ENCODE measurements around the gene FAM174C.
"Not testable (repeated sequence)": the region's sequence is repeated elsewhere in the genome, so short reads cannot be mapped to it uniquely, and the experiment has no call there.

FAM174C gene

DNA sequence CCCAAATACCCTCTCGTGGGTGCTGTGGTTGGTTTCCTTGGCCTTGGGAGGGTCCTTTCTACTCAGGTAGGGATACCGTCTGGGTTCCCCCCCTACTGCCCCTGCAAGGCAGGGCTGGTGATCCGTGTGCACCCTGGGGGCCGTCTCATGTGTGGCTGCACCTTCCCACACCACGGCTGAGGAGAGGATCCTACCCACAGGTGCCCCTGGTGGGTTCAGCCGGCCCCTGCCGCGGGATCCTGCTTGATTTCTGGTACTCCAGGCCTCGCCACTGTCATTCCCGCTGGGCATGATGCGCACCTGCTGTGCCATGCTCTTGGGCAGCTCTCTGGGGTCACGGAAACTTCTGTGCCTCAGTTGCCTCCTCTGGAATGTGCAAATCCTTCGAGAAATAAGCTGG lies 41.1 kb downstream of the FAM174C start:
- peaks cover 16% of the 10 kb centered on the region for H3K27me3 ChIP-seq (replicated peaks; ENCODE audit: control insufficient read depth, insufficient read depth, low read length, poor library complexity, severe bottlenecking)
- H3K4me1 ChIP-seq (ENCODE audit: control insufficient read depth, insufficient read depth, low read length, poor library complexity, severe bottlenecking): peaks cover 6% of the 10 kb centered on the region
- no peak overlapping the region for H3K27ac ChIP-seq (ENCODE audit: insufficient read depth, low read length, poor library complexity, severe bottlenecking)
- no peaks in the 10 kb centered on the region for H3K9me3 ChIP-seq (ENCODE audit: control insufficient read depth, low read length)
- no peaks in the 10 kb centered on the region for H3K36me3 ChIP-seq (ENCODE audit: control insufficient read depth, insufficient read depth, low read length)
- H3K4me3 ChIP-seq (ENCODE audit: insufficient read depth, low read depth, low read length, poor library complexity, severe bottlenecking): no peak overlapping the region
- DNase-seq: no peak

DNA sequence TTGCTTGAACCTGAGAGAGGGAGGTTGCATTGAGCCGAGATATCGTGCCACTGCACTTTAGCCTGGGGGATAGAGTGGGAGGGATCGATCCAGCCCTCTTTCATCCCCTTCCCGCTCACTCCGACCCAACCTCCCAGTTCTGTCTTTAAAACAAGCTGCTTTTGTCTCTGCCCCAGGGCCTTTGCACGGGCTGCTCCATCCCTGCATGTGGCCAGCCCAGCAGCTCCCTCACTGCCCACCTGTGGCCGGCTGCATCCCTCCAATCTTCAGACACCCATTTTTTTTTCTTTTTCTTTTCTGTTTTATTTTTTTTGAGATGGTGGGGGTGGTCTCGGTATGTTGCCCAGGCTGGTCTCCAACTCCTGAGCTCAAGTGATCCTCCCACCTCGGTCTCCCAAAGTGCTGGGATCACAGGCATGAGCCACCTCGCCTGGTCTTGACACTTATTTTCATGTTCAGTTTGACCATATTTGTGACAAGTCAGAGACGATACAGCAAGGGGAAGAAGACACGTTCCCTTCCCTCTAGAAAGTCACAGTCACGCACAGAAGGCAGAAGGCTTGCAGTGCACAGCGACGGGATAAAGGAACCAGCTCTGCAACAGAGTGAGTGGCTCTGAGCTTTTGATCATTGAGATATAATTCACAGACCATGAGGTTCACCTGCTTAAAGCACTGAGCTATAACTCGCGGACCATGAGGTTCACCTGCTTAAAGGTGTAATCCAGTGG lies 42.1 kb downstream of the FAM174C start:
- Histone ChIP-seq H3K4me3 (ENCODE audit: insufficient read depth, low read depth, low read length, poor library complexity, severe bottlenecking) (no peak overlapping the region), H3K36me3 (ENCODE audit: control insufficient read depth, insufficient read depth, low read length) (no peaks in the 10 kb centered on the region), H3K27ac (ENCODE audit: insufficient read depth, low read length, poor library complexity, severe bottlenecking) (no peak overlapping the region), H3K4me1 (ENCODE audit: control insufficient read depth, insufficient read depth, low read length, poor library complexity, severe bottlenecking) (peaks cover 6% of the 10 kb centered on the region), H3K9me3 (ENCODE audit: control insufficient read depth, low read length) (no peaks in the 10 kb centered on the region), H3K27me3 (replicated peaks; ENCODE audit: control insufficient read depth, insufficient read depth, low read length, poor library complexity, severe bottlenecking) (peaks cover 16% of the 10 kb centered on the region)
- DNase-seq: no peak

DNA sequence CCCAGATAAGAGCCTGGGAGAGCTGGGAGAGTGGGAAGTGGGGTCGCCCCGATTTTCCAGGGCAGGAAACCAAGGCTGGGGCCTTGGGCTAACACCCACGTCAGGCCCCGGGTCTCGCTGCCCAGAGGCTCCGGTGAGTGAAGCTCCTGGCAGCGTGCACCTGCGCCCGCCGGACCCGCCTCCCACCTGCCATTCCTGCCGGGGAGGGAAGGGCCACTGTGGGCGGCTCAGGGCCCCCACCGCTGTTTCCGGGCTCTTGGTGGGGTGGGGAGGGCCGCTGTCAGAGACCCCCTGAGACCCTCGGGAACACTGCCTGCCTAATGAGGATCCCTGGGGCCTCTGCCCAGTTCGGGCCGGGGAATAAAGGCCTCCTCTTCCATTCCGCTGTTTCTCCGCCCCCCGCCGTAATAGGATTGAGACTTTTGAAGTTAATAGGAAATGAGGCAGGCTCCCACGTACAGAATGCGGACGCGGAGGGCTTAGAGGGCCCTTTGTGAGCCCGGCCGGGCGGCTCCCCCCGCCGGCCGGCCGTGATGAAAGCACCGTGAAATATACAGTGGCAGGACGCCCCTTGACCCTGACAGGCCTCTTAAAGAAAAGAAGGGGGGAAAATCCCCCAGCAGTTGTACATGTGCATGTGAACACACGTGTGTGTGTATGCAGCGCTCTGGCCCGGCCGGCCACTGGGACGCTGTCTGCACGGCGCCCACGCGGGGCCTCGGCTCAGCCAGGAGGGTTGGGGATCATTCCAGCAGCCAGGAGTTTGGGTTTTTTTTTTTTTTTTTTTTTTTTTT lies 43.5 kb downstream of the FAM174C start:
- Histone ChIP-seq H3K36me3 (ENCODE audit: control insufficient read depth, insufficient read depth, low read length) (no peaks in the 10 kb centered on the region), H3K4me1 (ENCODE audit: control insufficient read depth, insufficient read depth, low read length, poor library complexity, severe bottlenecking) (peaks cover 6% of the 10 kb centered on the region), H3K27me3 (replicated peaks; ENCODE audit: control insufficient read depth, insufficient read depth, low read length, poor library complexity, severe bottlenecking) (peaks cover 17% of the 10 kb centered on the region), H3K9me3 (ENCODE audit: control insufficient read depth, low read length) (no peaks in the 10 kb centered on the region), H3K27ac (ENCODE audit: insufficient read depth, low read length, poor library complexity, severe bottlenecking) (no peak overlapping the region), H3K4me3 (ENCODE audit: insufficient read depth, low read depth, low read length, poor library complexity, severe bottlenecking) (no peak overlapping the region)
- DNase-seq: no peak

DNA sequence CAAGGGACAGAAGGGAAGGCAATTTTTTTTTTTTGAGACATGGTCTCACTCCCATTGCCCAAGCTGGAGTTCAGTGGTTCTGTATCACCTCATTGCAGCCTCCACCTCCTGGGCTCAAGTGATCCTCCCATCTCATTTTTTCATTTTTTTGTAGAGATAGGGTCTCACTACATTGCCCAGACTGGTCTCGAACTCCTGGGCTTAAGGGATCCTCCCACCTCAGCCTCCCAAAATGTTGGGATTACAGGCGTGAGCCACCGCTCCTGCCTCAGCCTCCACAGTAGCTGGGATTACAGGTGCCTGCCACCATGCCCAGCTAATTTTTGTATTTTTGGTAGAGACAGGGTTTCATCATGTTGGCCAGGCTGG lies 44.9 kb downstream of the FAM174C start:
- peaks cover 31% of the 10 kb centered on the region for H3K27me3 ChIP-seq (replicated peaks; ENCODE audit: control insufficient read depth, insufficient read depth, low read length, poor library complexity, severe bottlenecking)
- not testable (repeated sequence) for H3K9me3 ChIP-seq (ENCODE audit: control insufficient read depth, low read length); H3K27ac ChIP-seq (ENCODE audit: insufficient read depth, low read length, poor library complexity, severe bottlenecking); DNase-seq; H3K4me3 ChIP-seq (ENCODE audit: insufficient read depth, low read depth, low read length, poor library complexity, severe bottlenecking); H3K36me3 ChIP-seq (ENCODE audit: control insufficient read depth, insufficient read depth, low read length)
- H3K4me1 ChIP-seq (ENCODE audit: control insufficient read depth, insufficient read depth, low read length, poor library complexity, severe bottlenecking): peaks cover 15% of the 10 kb centered on the region

DNA sequence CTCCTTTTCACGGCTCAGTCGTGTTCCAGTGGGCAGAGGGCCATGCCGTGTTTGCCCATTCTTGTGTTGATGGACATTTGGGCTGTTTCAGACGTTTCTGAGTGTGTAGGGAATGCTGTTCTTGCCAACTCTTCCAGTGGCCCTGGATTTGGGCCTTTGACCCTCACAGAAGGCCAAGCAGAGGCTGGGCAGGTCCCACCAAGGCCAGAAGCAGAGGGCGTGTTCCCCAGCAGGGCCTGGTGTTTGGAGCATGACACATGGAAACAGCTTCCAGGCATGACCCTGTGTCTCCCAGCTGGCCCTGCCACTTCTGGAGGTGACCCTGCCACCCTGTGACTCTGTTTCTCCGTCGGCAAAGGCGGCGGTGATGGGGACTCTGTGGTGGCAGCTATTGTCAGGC lies 46.2 kb downstream of the FAM174C start:
- H3K4me3 ChIP-seq (ENCODE audit: insufficient read depth, low read depth, low read length, poor library complexity, severe bottlenecking): no peak overlapping the region
- no peaks in the 10 kb centered on the region for H3K9me3 ChIP-seq (ENCODE audit: control insufficient read depth, low read length)
- H3K4me1 ChIP-seq (ENCODE audit: control insufficient read depth, insufficient read depth, low read length, poor library complexity, severe bottlenecking): peaks cover 11% of the 10 kb centered on the region
- no peak for DNase-seq
- no peak overlapping the region for H3K27ac ChIP-seq (ENCODE audit: insufficient read depth, low read length, poor library complexity, severe bottlenecking)
- no peaks in the 10 kb centered on the region for H3K36me3 ChIP-seq (ENCODE audit: control insufficient read depth, insufficient read depth, low read length)
- peaks cover 30% of the 10 kb centered on the region for H3K27me3 ChIP-seq (replicated peaks; ENCODE audit: control insufficient read depth, insufficient read depth, low read length, poor library complexity, severe bottlenecking)

DNA sequence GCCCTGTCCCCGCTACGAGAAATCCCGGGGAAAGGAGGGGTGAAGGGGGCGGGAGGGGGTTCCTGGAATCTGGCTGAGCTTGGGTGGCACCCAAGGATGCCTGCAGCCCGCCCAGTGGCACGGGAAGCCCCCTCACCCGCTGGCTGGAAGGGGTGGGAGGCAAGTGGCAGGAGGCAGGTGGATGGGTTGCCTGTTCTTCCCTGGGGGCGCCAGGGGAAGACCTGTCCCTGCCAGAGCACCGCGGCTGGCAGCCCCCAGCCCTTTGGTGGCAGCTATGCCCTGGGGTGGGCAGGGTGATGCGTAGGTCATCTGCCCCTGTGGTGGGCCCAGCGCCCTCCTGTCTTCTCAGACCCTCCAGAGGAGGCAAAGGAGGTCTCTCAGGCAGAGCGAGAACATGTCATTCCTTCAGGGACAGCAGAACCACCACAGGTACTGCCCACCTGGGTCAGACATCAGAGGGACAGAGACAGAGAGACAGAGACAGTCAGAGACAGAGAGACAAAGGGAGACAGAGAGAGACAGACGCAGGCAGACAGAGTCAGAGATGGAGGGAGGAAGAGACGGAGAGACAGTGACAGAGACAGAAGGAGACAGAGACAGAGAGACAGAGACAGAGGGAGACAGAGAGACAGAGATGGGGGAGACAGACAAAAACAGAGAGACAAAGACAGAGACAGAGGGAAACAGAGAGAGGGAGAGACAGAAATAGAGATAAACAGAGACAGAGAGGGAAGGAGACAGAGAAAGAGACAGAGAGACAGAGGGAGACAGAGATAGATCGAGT lies 47.1 kb downstream of the FAM174C start:
- no peak overlapping the region for H3K4me3 ChIP-seq (ENCODE audit: insufficient read depth, low read depth, low read length, poor library complexity, severe bottlenecking)
- H3K27ac ChIP-seq (ENCODE audit: insufficient read depth, low read length, poor library complexity, severe bottlenecking): no peak overlapping the region
- no peak for DNase-seq
- no peaks in the 10 kb centered on the region for H3K36me3 ChIP-seq (ENCODE audit: control insufficient read depth, insufficient read depth, low read length)
- H3K27me3 ChIP-seq (replicated peaks; ENCODE audit: control insufficient read depth, insufficient read depth, low read length, poor library complexity, severe bottlenecking): peaks cover 21% of the 10 kb centered on the region
- no peaks in the 10 kb centered on the region for H3K9me3 ChIP-seq (ENCODE audit: control insufficient read depth, low read length)
- H3K4me1 ChIP-seq (ENCODE audit: control insufficient read depth, insufficient read depth, low read length, poor library complexity, severe bottlenecking): peaks cover 11% of the 10 kb centered on the region

DNA sequence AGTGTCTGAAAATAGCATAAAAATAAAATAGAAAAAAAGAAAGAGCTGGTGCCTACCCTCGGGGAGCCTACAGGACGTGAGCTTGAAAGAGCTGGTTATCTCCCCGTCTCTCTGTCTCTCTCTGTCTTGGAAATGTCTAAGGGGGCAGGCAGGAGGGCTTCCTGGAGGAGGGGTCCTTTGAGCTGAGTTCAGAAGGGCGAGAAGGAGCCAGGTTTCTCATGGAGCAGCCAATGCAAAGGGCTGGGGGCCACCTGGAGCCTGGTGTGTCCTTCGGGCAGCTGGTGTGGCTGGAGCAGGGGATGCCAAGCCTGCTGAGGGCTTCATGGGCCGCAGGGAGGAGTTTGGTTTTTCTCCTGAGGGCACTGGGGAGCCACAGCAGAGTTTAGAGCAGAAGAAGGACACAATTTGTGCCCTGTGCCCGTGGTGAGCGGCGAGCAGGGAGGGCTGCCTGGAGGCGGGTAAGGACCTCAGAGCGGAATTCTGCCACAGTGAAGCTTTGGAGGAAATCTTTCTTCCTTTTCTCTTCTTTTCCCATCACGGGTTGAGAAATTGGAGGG lies 49.0 kb downstream of the FAM174C start:
- H3K4me1 ChIP-seq (ENCODE audit: control insufficient read depth, insufficient read depth, low read length, poor library complexity, severe bottlenecking): peaks cover 11% of the 10 kb centered on the region
- H3K36me3 ChIP-seq (ENCODE audit: control insufficient read depth, insufficient read depth, low read length): no peaks in the 10 kb centered on the region
- DNase-seq: no peak
- peaks cover 21% of the 10 kb centered on the region for H3K27me3 ChIP-seq (replicated peaks; ENCODE audit: control insufficient read depth, insufficient read depth, low read length, poor library complexity, severe bottlenecking)
- no peak overlapping the region for H3K4me3 ChIP-seq (ENCODE audit: insufficient read depth, low read depth, low read length, poor library complexity, severe bottlenecking)
- H3K27ac ChIP-seq (ENCODE audit: insufficient read depth, low read length, poor library complexity, severe bottlenecking): no peak overlapping the region
- H3K9me3 ChIP-seq (ENCODE audit: control insufficient read depth, low read length): no peaks in the 10 kb centered on the region

DNA sequence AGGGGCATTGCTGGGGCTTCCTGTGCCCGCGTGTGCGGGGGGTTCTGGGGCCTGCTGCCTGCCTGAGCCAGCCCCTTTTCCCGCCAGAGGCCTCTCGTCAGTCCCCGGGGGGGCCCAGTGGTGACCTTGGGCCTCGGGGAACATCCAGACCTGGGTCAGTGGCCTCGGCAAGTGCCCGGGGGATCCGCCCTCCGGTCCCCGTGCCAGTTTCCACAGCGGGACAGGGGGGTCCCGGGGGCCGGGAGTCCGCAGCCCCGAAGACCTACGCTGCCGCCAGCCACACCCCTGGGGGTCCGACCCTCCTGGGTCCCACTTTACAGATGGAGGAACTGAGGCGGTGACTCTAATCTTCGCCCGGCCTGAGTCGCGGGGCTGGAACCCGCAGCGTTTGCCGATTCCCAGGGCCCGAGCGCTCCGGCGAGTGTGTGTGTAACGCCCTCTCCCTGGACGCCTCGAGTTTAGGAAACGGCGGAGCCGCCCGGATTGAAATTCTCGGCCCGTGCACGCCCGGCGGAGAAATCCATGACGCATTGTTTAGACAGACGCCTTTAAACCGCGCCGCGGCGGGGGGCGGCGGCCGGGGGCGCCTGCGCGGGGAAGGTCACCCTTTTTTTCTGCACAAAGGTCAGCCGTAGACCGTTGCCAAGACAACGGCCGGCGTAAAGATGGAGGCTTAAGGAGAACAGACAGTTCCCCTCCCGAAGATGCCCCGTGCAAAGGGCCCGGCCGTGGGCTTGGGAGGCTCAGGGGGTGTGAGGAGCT lies 49.7 kb downstream of the FAM174C start:
- no peak overlapping the region for H3K4me3 ChIP-seq (ENCODE audit: insufficient read depth, low read depth, low read length, poor library complexity, severe bottlenecking)
- H3K4me1 ChIP-seq (ENCODE audit: control insufficient read depth, insufficient read depth, low read length, poor library complexity, severe bottlenecking): peaks cover 11% of the 10 kb centered on the region
- no peaks in the 10 kb centered on the region for H3K36me3 ChIP-seq (ENCODE audit: control insufficient read depth, insufficient read depth, low read length)
- H3K27ac ChIP-seq (ENCODE audit: insufficient read depth, low read length, poor library complexity, severe bottlenecking): no peak overlapping the region
- DNase-seq: no peak
- H3K9me3 ChIP-seq (ENCODE audit: control insufficient read depth, low read length): no peaks in the 10 kb centered on the region
- peaks cover 21% of the 10 kb centered on the region for H3K27me3 ChIP-seq (replicated peaks; ENCODE audit: control insufficient read depth, insufficient read depth, low read length, poor library complexity, severe bottlenecking)

DNA sequence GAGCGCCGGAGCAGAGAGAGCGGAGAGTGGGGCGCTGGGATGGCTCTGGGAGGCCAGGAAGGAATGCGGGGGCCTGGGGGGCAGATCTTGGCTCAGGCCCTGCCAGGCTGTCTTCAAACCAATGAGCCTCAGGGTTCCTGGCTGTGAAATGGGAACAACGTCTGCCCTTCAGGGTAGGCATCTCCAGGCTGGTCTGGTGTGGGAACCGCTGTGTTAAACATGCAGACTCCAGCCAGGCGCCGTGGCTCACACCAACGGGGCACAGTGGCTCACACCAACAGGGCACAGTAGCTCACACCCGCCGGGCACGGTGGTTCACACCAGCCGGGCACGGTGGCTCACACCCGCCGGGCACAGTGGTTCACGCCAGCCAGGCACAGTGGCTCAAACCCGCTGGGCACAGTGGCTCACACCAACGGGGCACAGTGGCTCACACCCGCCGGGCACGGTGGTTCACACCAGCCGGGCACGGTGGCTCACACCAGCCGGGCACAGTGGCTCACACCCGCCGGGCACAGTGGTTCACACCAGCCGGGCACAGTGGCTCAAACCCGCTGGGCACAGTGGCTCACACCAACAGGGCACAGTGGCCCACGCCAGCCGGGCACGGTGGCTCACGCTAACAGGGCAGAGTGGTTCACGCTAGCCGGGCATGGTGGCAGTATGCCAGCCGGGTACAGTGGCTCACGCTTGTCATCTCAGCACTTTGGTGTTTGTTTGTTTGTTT lies 50.4 kb downstream of the FAM174C start:
- H3K27ac ChIP-seq (ENCODE audit: insufficient read depth, low read length, poor library complexity, severe bottlenecking): no peak overlapping the region
- peaks cover 21% of the 10 kb centered on the region for H3K27me3 ChIP-seq (replicated peaks; ENCODE audit: control insufficient read depth, insufficient read depth, low read length, poor library complexity, severe bottlenecking)
- no peak overlapping the region for H3K4me3 ChIP-seq (ENCODE audit: insufficient read depth, low read depth, low read length, poor library complexity, severe bottlenecking)
- no peak for DNase-seq
- H3K4me1 ChIP-seq (ENCODE audit: control insufficient read depth, insufficient read depth, low read length, poor library complexity, severe bottlenecking): peaks cover 11% of the 10 kb centered on the region
- no peaks in the 10 kb centered on the region for H3K36me3 ChIP-seq (ENCODE audit: control insufficient read depth, insufficient read depth, low read length)
- H3K9me3 ChIP-seq (ENCODE audit: control insufficient read depth, low read length): no peaks in the 10 kb centered on the region

All from effector memory CD4-positive, alpha-beta T cell (primary cell).